ENCODE measurements around the gene SELE.

DNA sequence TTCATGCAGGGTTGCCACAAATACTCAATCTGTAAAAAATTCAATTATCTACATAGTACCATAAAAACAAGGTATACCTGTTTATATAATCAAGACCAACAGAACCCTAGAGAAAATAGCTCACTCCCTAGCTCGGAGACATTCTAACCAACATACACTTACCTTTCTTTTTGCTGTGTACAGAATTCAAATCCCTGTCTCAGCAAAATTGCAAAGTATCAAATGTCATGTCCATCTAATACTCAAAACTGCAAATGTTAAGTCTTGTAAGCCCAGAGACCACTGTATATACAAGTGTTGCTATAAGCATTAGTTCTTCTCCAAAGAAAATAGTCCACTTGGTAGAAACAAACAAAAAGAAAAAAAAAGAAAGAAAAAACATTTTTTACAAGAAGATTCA lies 16.2 kb upstream of the SELE start:
- TF ChIP-seq, protein P1, sequence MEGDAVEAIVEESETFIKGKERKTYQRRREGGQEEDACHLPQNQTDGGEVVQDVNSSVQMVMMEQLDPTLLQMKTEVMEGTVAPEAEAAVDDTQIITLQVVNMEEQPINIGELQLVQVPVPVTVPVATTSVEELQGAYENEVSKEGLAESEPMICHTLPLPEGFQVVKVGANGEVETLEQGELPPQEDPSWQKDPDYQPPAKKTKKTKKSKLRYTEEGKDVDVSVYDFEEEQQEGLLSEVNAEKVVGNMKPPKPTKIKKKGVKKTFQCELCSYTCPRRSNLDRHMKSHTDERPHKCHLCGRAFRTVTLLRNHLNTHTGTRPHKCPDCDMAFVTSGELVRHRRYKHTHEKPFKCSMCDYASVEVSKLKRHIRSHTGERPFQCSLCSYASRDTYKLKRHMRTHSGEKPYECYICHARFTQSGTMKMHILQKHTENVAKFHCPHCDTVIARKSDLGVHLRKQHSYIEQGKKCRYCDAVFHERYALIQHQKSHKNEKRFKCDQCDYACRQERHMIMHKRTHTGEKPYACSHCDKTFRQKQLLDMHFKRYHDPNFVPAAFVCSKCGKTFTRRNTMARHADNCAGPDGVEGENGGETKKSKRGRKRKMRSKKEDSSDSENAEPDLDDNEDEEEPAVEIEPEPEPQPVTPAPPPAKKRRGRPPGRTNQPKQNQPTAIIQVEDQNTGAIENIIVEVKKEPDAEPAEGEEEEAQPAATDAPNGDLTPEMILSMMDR (IDR thresholded peaks at IDR 0.05 in 4 of 5, conservative IDR thresholded peaks at IDR 0.05 in 1 of 5) = no peak
- no peak for TF ChIP-seq POLR2A (IDR thresholded peaks at IDR 0.05)
